OCI-LY1 (cell line): Measurements from ENCODE around the gene MSX1.

Experiments
- CTCF ChIP-seq: fragments of 200-600 bp; sonication (generic), shearing (Covaris generic); IDR thresholded peaks from 2 replicates; pipeline ENCODE4 v1.5.1; 2017; ENCODE audit warnings: mild to moderate bottlenecking, antibody characterized with exemption, low read length, moderate library complexity, mixed read lengths
- EZH2 ChIP-seq: fragments of 200-600 bp; sonication (generic), shearing (Covaris generic); IDR thresholded peaks from 2 replicates; pipeline ENCODE4 v1.8.0; 2017; ENCODE audit warnings: borderline replicate concordance, mixed run types, mild to moderate bottlenecking, antibody characterized with exemption, low read length, moderate library complexity, mixed read lengths

- TF ChIP-seq CTCF (no peak), EZH2 (no peak)
These were observed 25.1 kb downstream of the MSX1 start for GRCh38 chr4:4884611-4885010.
